Naive thymus-derived CD8-positive, alpha-beta T cell (primary cell): ENCODE data around the gene CCDC28A. TPM values are rescaled to one million over a fixed set of nuclear protein-coding genes. Genes with fewer than 3 reads are reported as not detected.

Source experiments
- ATAC-seq, 2 donors: fragments of 150-1000 bp; cut with Tn5 transposase in 1 of 2; sonication (Bioruptor Pico), chemical (Tn5 transposase) in 1 of 2; 1 replicate in 1 of 2; 2 replicates in 1 of 2; pipeline ENCODE4 v1.10.0; 2021; ENCODE audit warnings: mild to moderate bottlenecking in 2 of 2, moderate library complexity in 2 of 2
- POLR2A ChIA-PET: fragments of 350-600 bp; sonication (Branson Sonifier 250); formaldehyde crosslinking; loops from one replicate; lab custom pipeline; 2021; ENCODE audit warnings: antibody characterized with exemption; lab: Charles Lee
- DNase-seq, 10 donors: peaks; one replicate each; pipeline versions ENCODE4 v3.0.0 to v3.0.0-alpha.2; 2020 to 2022
- H3K27ac Mint-ChIP-seq, 10 donors: one replicate each; pipeline ENCODE4 v1.8.0; 2020 to 2022; ENCODE audit warnings: mild to moderate bottlenecking in 10 of 10, mixed read lengths in 10 of 10, moderate library complexity in 4 of 10, inconsistent platforms in 1 of 10
- H3K27me3 Mint-ChIP-seq, 5 donors: one replicate each; pipeline ENCODE4 v1.8.0; 2021 to 2022; ENCODE audit warnings: mixed read lengths in 5 of 5
- H3K36me3 Mint-ChIP-seq, 3 donors: one replicate each; pipeline ENCODE4 v1.8.0; 2020 to 2022; ENCODE audit warnings: mixed read lengths in 3 of 3, mild to moderate bottlenecking in 2 of 3, inconsistent platforms in 1 of 3
- H3K4me1 Mint-ChIP-seq, 4 donors: one replicate each; pipeline ENCODE4 v1.8.0; 2021 to 2022; ENCODE audit warnings: mixed read lengths in 4 of 4
- H3K4me3 Mint-ChIP-seq, 10 donors: one replicate each; pipeline ENCODE4 v1.8.0; 2020 to 2022; ENCODE audit warnings: mild to moderate bottlenecking in 10 of 10, mixed read lengths in 10 of 10, moderate library complexity in 6 of 10, inconsistent platforms in 1 of 10
- H3K9me3 Mint-ChIP-seq, 9 donors: one replicate each; pipeline ENCODE4 v1.8.0; 2020 to 2022; ENCODE audit warnings: mixed read lengths in 9 of 9, mild to moderate bottlenecking in 3 of 9, inconsistent platforms in 1 of 9, moderate library complexity in 1 of 9
- polyA plus RNA-seq, 3 donors: library from polyadenylated mRNA; unstranded; fragments of 300-500 nt; fragmentation: Illumina TruSeq; gene quantifications; one replicate each; pipeline ENCODE4 v1.2.3, GENCODE V29; 2021
- total RNA-seq, 8 experiments: library from RNA in 2 of 8; stranded (reverse) in 2 of 8; gene quantifications; one replicate each; pipeline ENCODE4 v1.2.3 and lab custom pipeline; 2021 to 2026

Gene CCDC28A
- total and polyA plus RNA-seq, 5 experiments from 2014 or later, result 28.9 to 68.2 (median 51.3) TPM

DNA sequence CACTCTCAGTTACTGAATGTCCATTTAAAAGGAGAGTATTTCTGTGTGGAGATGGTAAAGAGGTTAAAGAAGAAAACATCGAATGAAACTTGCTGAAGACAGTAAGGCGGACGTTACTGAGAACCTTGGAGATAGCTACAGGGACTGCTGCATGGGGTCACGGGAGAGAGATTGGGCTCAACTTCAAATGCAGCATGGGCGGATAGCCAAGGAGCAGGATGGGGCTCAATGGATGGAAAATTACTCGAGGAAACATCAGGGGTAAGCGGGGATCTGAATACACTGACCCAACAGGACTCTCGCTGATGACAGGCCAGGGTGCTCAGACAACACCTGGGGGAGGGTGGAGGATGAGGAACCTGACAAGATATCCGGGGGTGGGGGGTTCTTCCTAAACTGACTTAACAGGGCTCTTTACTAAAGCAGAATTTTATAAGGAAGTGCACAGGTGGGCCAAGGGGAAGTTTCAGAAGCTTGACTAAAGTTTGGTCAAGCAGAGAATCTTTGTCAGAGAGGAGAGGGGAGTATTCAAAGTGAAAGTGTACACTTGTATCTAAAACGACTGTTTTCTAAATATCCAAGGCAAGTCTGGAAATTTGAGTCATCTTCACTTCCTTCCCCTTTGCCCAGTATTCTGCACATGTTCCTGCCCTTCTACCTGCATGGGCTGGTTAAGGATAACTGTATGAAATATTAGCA lies 45.1 kb downstream of the CCDC28A start:
- Mint-ChIP-seq H3K27ac (no peak overlapping the region), H3K27me3 (no peaks in the 10 kb centered on the region), H3K4me1 (peaks cover 0 to 12% (median under 1%) of the 10 kb centered on the region in 4 donors), H3K4me3 (no peak overlapping the region), H3K9me3 (no peaks in the 10 kb centered on the region), H3K36me3 (no peaks in the 10 kb centered on the region)
- DNase-seq, result no peak
- POLR2A ChIA-PET, result interaction anchor here (0.6 kb wide), 1 partner anchor 374 kb away, joined by 4 read pairs; no protein-coding TSS in a partner anchor
- no peak for ATAC-seq

DNA sequence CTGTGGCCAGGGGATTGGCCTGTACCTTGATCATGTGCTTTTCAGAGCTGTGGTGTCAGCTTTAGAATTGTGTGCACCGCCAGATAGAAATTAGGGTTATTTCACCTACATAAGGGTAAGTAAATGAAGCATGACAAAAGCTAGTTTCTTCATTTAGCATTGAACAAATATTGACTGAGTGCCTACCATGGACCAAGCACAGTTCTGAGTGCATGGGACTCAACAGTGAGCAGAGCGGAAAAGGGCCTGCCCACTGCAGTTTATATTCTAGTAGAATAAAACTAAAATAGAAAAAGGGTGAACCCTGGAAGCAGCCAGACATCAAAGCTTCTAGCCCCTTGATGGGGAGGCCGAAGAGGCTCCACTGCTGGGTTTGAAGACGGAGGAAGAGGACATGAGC lies 48.0 kb downstream of the CCDC28A start:
- peaks cover 0 to under 1% (median 0%) of the 10 kb centered on the region in 9 donors for H3K9me3 Mint-ChIP-seq
- no peaks in the 10 kb centered on the region for H3K27me3 Mint-ChIP-seq
- peak overlapping the region in 1 of 10 donors; percentile 52 for H3K27ac Mint-ChIP-seq
- POLR2A ChIA-PET, result no interaction called here
- ATAC-seq, result no peak
- H3K4me3 Mint-ChIP-seq, result no peak overlapping the region
- DNase-seq, result no peak
- no peaks in the 10 kb centered on the region for H3K36me3 Mint-ChIP-seq
- peaks cover 6 to 17% (median 7%) of the 10 kb centered on the region in 4 donors for H3K4me1 Mint-ChIP-seq

DNA sequence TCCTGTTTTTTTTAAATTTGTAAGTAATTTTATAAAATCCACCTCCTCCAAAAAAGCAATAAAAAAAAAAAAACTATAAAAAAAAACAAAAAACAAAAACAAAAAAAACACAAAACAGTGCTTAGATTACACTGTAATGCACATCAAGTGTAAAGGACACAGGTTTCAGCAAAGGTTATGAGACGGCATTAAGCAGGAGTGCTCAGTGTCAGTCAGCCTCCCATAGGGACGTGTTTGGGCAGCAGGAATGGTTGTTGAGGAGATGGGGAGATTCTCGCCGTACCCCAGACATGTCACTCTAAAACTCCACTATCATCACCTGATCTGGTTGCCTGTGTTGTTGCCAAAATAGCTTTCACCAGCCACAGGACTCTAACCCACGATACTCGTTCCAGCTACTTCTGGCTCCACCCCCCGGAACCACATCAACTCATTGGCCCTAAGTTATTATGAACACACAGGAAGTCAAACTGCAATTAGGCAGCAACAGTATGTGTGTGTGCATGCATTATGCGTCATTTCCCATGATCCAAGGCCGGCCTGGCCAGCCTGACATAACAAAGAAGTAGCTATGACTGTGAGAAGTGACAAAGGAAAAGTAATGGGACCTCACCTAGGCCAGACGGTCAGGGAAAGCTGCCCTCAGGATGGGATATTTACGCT lies 51.0 kb downstream of the CCDC28A start:
- ATAC-seq, result peak; percentile 74 to 97
- H3K27me3 Mint-ChIP-seq, result no peaks in the 10 kb centered on the region
- no peaks in the 10 kb centered on the region for H3K36me3 Mint-ChIP-seq
- H3K4me3 Mint-ChIP-seq, result peak overlapping the region in 4 of 10 donors; percentile 11 to 58 (median 33)
- peaks cover 0 to 5% (median 0%) of the 10 kb centered on the region in 9 donors for H3K9me3 Mint-ChIP-seq
- peak overlapping the region in 6 of 10 donors; percentile 48 to 87 (median 74) for H3K27ac Mint-ChIP-seq
- peaks cover 5 to 8% (median 6%) of the 10 kb centered on the region in 4 donors for H3K4me1 Mint-ChIP-seq
- POLR2A ChIA-PET, result no interaction called here
- peak in 6 of 10 donors; percentile 2 to 56 (median 52) for DNase-seq

DNA sequence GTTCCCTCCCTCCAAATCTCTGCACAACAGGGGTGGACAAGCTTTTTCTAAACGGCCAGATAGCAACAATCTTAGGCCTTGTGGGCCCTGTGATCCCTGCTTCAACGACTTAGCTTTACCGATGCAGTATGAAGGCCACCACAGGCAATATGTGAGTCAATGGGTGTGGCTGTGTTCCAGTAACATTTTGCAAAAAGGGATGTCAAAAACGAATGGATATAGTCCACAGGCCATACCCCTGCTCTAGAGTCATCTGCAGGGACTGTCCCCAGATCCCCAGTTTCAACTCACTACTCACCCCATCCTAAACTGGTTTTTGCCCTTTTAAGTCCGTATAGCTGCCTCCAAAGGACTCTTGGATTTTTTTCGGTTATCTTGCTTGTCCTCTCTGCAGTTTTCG lies 56.7 kb downstream of the CCDC28A start:
- peaks cover 0 to 5% (median 0%) of the 10 kb centered on the region in 9 donors for H3K9me3 Mint-ChIP-seq
- ATAC-seq, result no peak
- H3K27me3 Mint-ChIP-seq, result no peaks in the 10 kb centered on the region
- no peaks in the 10 kb centered on the region for H3K4me1 Mint-ChIP-seq
- H3K36me3 Mint-ChIP-seq, result no peaks in the 10 kb centered on the region
- no peak overlapping the region for H3K4me3 Mint-ChIP-seq
- POLR2A ChIA-PET, result no interaction called here
- no peak for DNase-seq
- no peak overlapping the region for H3K27ac Mint-ChIP-seq

DNA sequence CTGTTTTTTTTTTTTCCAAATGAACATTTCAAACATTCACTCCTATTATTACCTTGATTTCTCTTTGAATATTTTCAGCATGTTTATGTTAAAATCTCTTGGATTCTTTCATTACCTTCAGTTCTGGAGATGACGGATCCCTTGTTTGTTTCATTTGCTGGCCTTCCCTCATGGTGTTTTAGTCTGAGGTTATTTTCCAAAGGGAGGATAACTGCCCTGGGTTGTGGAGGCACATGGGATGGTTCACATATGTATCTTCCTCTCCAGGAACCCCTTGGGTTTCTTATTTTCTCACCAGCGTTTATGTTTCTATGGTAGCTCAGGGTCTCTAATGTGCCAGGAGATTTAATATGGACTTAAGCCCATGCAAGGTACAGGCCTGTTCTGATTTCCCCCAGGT lies 58.6 kb downstream of the CCDC28A start:
- H3K4me3 Mint-ChIP-seq, result no peak overlapping the region
- no peaks in the 10 kb centered on the region for H3K36me3 Mint-ChIP-seq
- no peaks in the 10 kb centered on the region for H3K9me3 Mint-ChIP-seq
- no peaks in the 10 kb centered on the region for H3K27me3 Mint-ChIP-seq
- no peak for ATAC-seq
- no peak overlapping the region for H3K27ac Mint-ChIP-seq
- POLR2A ChIA-PET, result no interaction called here
- H3K4me1 Mint-ChIP-seq, result no peaks in the 10 kb centered on the region
- no peak for DNase-seq

DNA sequence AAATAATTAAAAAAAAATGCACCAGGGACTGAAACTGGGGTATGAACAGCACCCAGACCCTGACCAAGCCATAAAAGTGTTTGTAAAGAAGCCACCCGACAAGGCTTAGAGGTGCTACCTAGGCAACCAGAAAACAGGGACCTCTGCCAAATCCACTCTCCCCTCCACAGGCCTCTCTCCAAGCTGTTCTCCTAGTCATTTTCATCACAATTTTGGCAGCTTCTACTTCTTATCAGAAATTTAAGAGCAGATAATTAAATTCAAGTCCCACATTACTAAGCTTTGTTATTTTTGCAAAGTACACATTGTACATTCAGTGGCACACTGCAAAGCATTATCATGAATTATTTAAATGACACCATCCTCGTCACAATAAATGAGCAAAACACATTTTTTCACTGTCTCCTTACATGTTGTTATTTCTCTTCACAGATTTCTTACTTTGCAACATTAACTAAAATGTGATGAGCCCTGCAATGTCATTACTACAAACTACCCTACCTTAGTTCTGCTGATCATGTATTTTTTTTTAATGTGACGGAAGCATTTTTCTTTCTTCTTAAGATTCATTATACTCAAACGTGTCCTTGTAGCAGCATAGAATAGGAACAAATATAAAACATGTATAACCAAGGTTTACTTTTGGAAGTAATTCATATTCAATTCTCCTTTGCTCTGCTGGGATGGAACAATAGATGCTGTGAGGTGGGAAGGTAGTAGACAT lies 60.4 kb downstream of the CCDC28A start:
- POLR2A ChIA-PET, result no interaction called here
- DNase-seq, result no peak
- Mint-ChIP-seq H3K27ac (no peak overlapping the region), H3K9me3 (no peaks in the 10 kb centered on the region), H3K27me3 (no peaks in the 10 kb centered on the region), H3K36me3 (no peaks in the 10 kb centered on the region), H3K4me1 (no peaks in the 10 kb centered on the region), H3K4me3 (no peak overlapping the region)
- no peak for ATAC-seq

DNA sequence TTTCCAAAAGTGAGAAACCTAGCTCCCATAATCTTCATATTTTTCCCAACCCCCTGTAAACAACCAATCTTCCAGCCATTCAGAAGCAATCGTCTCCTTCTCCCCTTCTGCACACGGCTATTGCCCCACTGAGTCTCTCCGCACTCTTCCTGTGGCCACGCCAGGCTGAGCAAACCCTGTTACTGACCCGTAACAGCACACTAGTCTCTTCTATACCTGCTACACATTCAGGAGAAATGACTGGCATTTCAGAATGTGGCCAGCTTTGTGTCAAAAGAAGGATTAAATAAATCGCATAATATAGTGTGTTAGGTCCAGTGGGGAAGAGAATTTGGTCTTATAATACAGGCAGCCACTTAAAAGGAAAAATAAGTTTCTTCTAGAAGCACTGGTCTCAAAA lies 63.7 kb downstream of the CCDC28A start:
- Mint-ChIP-seq H3K9me3 (peaks cover 0 to 5% (median 0%) of the 10 kb centered on the region in 9 donors), H3K4me3 (no peak overlapping the region), H3K4me1 (no peaks in the 10 kb centered on the region), H3K27me3 (no peaks in the 10 kb centered on the region), H3K36me3 (peaks cover 0 to 6% (median 6%) of the 10 kb centered on the region in 3 donors), H3K27ac (no peak overlapping the region)
- POLR2A ChIA-PET, result no interaction called here
- DNase-seq, result no peak
- ATAC-seq, result no peak

Other genes with a start within 250 kb of the CCDC28A start
- gene ECT2L, start 22.3 kb downstream of the CCDC28A start, total RNA-seq, result under 1 TPM in 1 of 2 experiments, not detected in 1; 0.26 TPM
- under 1 TPM in 1 of 3 donors, not detected in 2; 0.05 TPM for gene ECT2L, start 22.3 kb downstream of the CCDC28A start, polyA plus RNA-seq
- 10 to 100 TPM; 69.9 to 70.0 TPM for gene REPS1, start 214.5 kb downstream of the CCDC28A start, total RNA-seq
- gene REPS1, start 214.5 kb downstream of the CCDC28A start, polyA plus RNA-seq, result 10 to 100 TPM; 19.4 to 45.3 (median 28.4) TPM